C4-2B (cell line): Measurements from ENCODE around the gene WDR47.

ENCODE experiments used
- ZFX ChIP-seq: fragments of 450-650 bp; IDR thresholded peaks from 2 replicates; pipeline ENCODE4 v1.6.1; 2017
- TF ChIP-seq, protein P1 (sequence below): fragments of 450-650 bp; conservative IDR thresholded peaks from 2 replicates; pipeline ENCODE4 v1.5.1; 2017; ENCODE audit warnings: mild to moderate bottlenecking

DNA sequence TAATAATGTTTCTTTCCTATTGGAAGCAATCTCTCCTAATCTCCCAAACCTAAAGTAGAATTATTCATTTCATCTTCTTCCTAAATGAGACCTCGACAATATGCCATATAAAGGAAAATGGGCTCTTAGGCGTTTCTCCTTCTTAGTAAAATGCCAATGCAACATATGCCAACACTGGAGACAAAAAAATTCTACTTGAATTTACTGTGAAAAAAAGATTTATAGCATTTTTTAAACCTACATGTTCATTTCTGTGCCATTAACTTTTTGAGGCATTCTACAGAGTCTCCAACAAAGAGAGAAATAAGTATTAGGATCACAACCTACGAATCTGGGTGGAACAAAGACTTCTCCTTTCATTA is 1.3 kb downstream of the WDR47 start:
- TF ChIP-seq, protein P1, sequence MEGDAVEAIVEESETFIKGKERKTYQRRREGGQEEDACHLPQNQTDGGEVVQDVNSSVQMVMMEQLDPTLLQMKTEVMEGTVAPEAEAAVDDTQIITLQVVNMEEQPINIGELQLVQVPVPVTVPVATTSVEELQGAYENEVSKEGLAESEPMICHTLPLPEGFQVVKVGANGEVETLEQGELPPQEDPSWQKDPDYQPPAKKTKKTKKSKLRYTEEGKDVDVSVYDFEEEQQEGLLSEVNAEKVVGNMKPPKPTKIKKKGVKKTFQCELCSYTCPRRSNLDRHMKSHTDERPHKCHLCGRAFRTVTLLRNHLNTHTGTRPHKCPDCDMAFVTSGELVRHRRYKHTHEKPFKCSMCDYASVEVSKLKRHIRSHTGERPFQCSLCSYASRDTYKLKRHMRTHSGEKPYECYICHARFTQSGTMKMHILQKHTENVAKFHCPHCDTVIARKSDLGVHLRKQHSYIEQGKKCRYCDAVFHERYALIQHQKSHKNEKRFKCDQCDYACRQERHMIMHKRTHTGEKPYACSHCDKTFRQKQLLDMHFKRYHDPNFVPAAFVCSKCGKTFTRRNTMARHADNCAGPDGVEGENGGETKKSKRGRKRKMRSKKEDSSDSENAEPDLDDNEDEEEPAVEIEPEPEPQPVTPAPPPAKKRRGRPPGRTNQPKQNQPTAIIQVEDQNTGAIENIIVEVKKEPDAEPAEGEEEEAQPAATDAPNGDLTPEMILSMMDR: no peak
- no peak for TF ChIP-seq ZFX
